ENCODE data around the gene USP16. TPM values are rescaled to one million over a fixed set of nuclear protein-coding genes. Genes with fewer than 3 reads are reported as not detected.

USP16 gene
- total RNA-seq (2022) (28.0 and 39.3 TPM in 2 replicates), Bru-seq, nascent RNA (percentile 92 among the genes with signal in this experiment), BruChase-seq, experiment 1, labeled RNA remaining after a 6-hour chase (percentile 93 among the genes with signal in this experiment), BruChase-seq, experiment 2, labeled RNA remaining after a 2-hour chase (percentile 94 among the genes with signal in this experiment)
- long read RNA-seq, transcript USP16-203 (18 exons, 2,960 nt), result minor isoform, 28 of 85 reads
- long read RNA-seq, transcript USP16-204 (18 exons, 2,963 nt), result major isoform, 34 of 85 reads
- long read RNA-seq, partial matches to known transcripts, result 6 of 85 reads
- long read RNA-seq, other reads (novel, unspliced or antisense), result 17 of 85 reads

- POLR2A ChIA-PET, result interaction anchor here (0.6 to 7.7 kb wide), 23 partner anchors 9 to 391 kb away, joined by 3 to 126 read pairs (median 4); partner anchors contain the start of genes CCT8 and LTN1
- Mint-ChIP-seq H3K4me1 (ENCODE audit: insufficient read depth, unreplicated experiment) (peaks cover 13% of the 10 kb centered on the region), H3K36me3 (ENCODE audit: insufficient read depth, unreplicated experiment) (peaks cover 22% of the 10 kb centered on the region), H3K27me3 (ENCODE audit: insufficient read depth, unreplicated experiment) (no peaks in the 10 kb centered on the region), H3K27ac (ENCODE audit: low read depth, unreplicated experiment) (peak within 1 kb of the TSS; percentile 98), H3K9me3 (ENCODE audit: unreplicated experiment) (no peaks in the 10 kb centered on the region), H3K4me3 (ENCODE audit: unreplicated experiment) (peak within 1 kb of the TSS; percentile 85)
- no peak for TF ChIP-seq CTCF (IDR thresholded peaks at IDR 0.05; ENCODE audit: unreplicated experiment)
- intact Hi-C loops (cut with micrococcal nuclease), result loop anchor here (2.0 kb wide), 1 partner anchor 32 kb away; the partner anchor contains the start of gene LTN1
- BruUV-seq (replicated peaks), result TSS peak; percentile 40
- CTCF ChIA-PET, result interaction anchor here (0.7 to 1.2 kb wide), 3 partner anchors 15 to 16 kb away, joined by 3 to 6 read pairs (median 4); no protein-coding TSS in a partner anchor
- DNase-seq (ENCODE audit: unreplicated experiment), result peak; percentile 97
These were observed at the start of gene USP16 for GRCh38 chr21:29024474-29025327. Gene USP16 (plus strand): TSS chr21:29024668. CDS start chr21:29027914, 3,246 bp downstream.

DNA sequence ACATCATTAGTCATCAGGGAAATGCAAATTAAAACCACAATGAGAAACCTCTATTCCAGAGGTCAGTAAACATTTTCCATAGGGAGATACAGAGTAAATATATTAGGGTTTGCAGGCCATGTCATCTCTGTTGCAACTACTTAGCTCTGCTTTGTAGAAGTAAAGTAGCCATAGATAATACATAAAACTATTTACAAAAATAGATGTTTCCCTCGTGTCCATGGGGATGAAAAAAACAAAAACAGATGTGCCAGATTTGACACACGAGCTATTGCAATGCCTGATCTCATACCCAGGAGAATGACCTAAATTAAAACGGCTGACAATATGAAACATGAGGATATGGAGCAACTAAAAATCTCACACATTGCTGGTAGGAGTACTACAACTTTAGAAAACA is 49.1 kb upstream of the USP16 start:
- Mint-ChIP-seq H3K27ac (ENCODE audit: low read depth, unreplicated experiment) (no peak overlapping the region), H3K27me3 (ENCODE audit: insufficient read depth, unreplicated experiment) (no peaks in the 10 kb centered on the region), H3K4me1 (ENCODE audit: insufficient read depth, unreplicated experiment) (no peaks in the 10 kb centered on the region), H3K9me3 (ENCODE audit: unreplicated experiment) (peaks cover 8% of the 10 kb centered on the region), H3K4me3 (ENCODE audit: unreplicated experiment) (no peak overlapping the region), H3K36me3 (ENCODE audit: insufficient read depth, unreplicated experiment) (peaks cover 73% of the 10 kb centered on the region)
- ChIA-PET POLR2A (no interaction called here), CTCF (interaction anchor here (0.6 to 1.4 kb wide), 3 partner anchors 9 to 623 kb away, joined by 3 to 4 read pairs (median 4); no protein-coding TSS in a partner anchor)
- no TSS peak for BruUV-seq (replicated peaks)
- no peak for DNase-seq (ENCODE audit: unreplicated experiment)
- intact Hi-C loops (cut with micrococcal nuclease), result no loop called here
- no peak for TF ChIP-seq CTCF (IDR thresholded peaks at IDR 0.05; ENCODE audit: unreplicated experiment)

- TF ChIP-seq CTCF (IDR thresholded peaks at IDR 0.05; ENCODE audit: unreplicated experiment), result no peak
- no peaks in the 10 kb centered on the region for H3K4me1 Mint-ChIP-seq (ENCODE audit: insufficient read depth, unreplicated experiment)
- no peaks in the 10 kb centered on the region for H3K9me3 Mint-ChIP-seq (ENCODE audit: unreplicated experiment)
- no peak for DNase-seq (ENCODE audit: unreplicated experiment)
- H3K4me3 Mint-ChIP-seq (ENCODE audit: unreplicated experiment), result no peak overlapping the region
- H3K36me3 Mint-ChIP-seq (ENCODE audit: insufficient read depth, unreplicated experiment), result peaks cover 81% of the 10 kb centered on the region
- BruUV-seq (replicated peaks), result no TSS peak
- no peak overlapping the region for H3K27ac Mint-ChIP-seq (ENCODE audit: low read depth, unreplicated experiment)
- intact Hi-C loops (cut with micrococcal nuclease), result no loop called here
- H3K27me3 Mint-ChIP-seq (ENCODE audit: insufficient read depth, unreplicated experiment), result no peaks in the 10 kb centered on the region
- ChIA-PET CTCF (interaction anchor here (1.2 kb wide), 1 partner anchor 50 kb away, joined by 3 read pairs; no protein-coding TSS in a partner anchor), POLR2A (no interaction called here)
These were observed 45.4 kb upstream of the USP16 start for GRCh38 chr21:28979092-28979491.

DNA sequence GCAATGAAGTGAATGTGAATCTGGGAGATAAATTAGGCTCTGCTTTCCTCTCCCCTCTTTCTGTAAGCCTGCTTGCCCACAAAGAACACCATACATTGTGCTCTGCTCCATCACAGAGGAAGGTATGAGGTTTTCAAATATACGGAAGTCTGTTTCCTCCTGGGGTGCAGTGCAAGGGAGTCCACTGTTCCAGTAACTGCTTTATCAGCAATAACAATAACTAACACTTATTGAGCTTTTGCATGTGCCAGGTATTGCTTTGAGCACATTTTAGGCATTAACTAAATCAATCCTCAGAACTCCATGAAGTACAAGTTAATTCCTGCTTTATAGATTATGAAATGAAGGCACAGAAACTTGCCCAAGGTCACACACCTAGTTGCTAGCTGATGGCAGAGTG is 41.8 kb upstream of the USP16 start:
- peaks cover 86% of the 10 kb centered on the region for H3K36me3 Mint-ChIP-seq (ENCODE audit: insufficient read depth, unreplicated experiment)
- no peaks in the 10 kb centered on the region for H3K27me3 Mint-ChIP-seq (ENCODE audit: insufficient read depth, unreplicated experiment)
- CTCF ChIA-PET, result interaction anchor here (0.6 to 1.2 kb wide), 4 partner anchors 10 to 1153 kb away, joined by 3 read pairs; partner anchors contain the start of gene LTN1
- no peak for TF ChIP-seq CTCF (IDR thresholded peaks at IDR 0.05; ENCODE audit: unreplicated experiment)
- BruUV-seq (replicated peaks), result no TSS peak
- H3K9me3 Mint-ChIP-seq (ENCODE audit: unreplicated experiment), result no peaks in the 10 kb centered on the region
- no peak for DNase-seq (ENCODE audit: unreplicated experiment)
- POLR2A ChIA-PET, result interaction anchor here (0.6 to 1.2 kb wide), 2 partner anchors 45 to 58 kb away, joined by 3 read pairs; no protein-coding TSS in a partner anchor
- no peaks in the 10 kb centered on the region for H3K4me1 Mint-ChIP-seq (ENCODE audit: insufficient read depth, unreplicated experiment)
- H3K4me3 Mint-ChIP-seq (ENCODE audit: unreplicated experiment), result no peak overlapping the region
- H3K27ac Mint-ChIP-seq (ENCODE audit: low read depth, unreplicated experiment), result no peak overlapping the region
- intact Hi-C loops (cut with micrococcal nuclease), result no loop called here

Data from MCF 10A (cell line).